HCT116 (cell line): ENCODE data around the gene COL4A4. TPM values are rescaled to one million over a fixed set of nuclear protein-coding genes. Genes with fewer than 3 reads are reported as not detected.

Source experiments
- ATAC-seq: fragments of 200-7000 bp; cut with Tn5 transposase; 2 replicates; pipeline ENCODE4 v1.9.1; 2020; ENCODE audit warnings: mild to moderate bottlenecking, moderate library complexity
- BruUV-seq: library from RNA; stranded (reverse); fragments of 400-500 nt; replicated peaks from 2 replicates; lab custom pipeline; 2021; lab: Mats Ljungman, UMichigan
- CTCF ChIA-PET: fragments of 300-600 bp; sonication (Branson Sonifier 250); formaldehyde crosslinking; loops from one replicate; lab custom pipeline; 2021; ENCODE audit warnings: antibody characterized with exemption; lab: Charles Lee
- POLR2A ChIA-PET: fragments of 300-600, 350-600 bp; sonication (Branson Sonifier 250); formaldehyde crosslinking; loops from one replicate; lab custom pipeline; 2021; ENCODE audit warnings: antibody characterized with exemption; lab: Charles Lee
- RAD21 ChIA-PET, 2 experiments: fragments of 300-600 bp; sonication (Branson Sonifier 250); formaldehyde crosslinking; loops; one replicate each; lab custom pipeline; 2023; ENCODE audit warnings: low total read pairs in 2 of 2; ENCODE audit not compliant: uncharacterized antibody in 2 of 2, unreplicated experiment in 2 of 2, low non-redundant PET in 1 of 2; lab: Charles Lee
- DNase-seq: peaks from one replicate; pipeline ENCODE4 v3.0.0-alpha.2; 2010; ENCODE audit warnings: low read depth, low spot score
- H2AFZ ChIP-seq: fragments of 200-600 bp; shearing (Covaris generic), sonication (generic); 2 replicates; pipeline ENCODE4 v1.6.1; 2017; ENCODE audit warnings: low read depth, mixed run types, mixed read lengths, antibody characterized with exemption, low read length; ENCODE audit not compliant: poor library complexity, severe bottlenecking
- H3K27ac ChIP-seq: 2 replicates; pipeline ENCODE4 v1.5.1; 2012; ENCODE audit warnings: low read depth, low read length
- H3K27me3 ChIP-seq: fragments of 200-600 bp; sonication (generic); 2 replicates; pipeline ENCODE4 v1.6.1; 2016; ENCODE audit warnings: mixed run types, low read length, mixed read lengths; ENCODE audit not compliant: insufficient read depth
- H3K36me3 ChIP-seq, 2 experiments: fragments of 200-500 bp in 1 of 2; fragments of 200-600 bp in 1 of 2; sonication (Bioruptor generic) in 1 of 2; sonication (generic) in 1 of 2; 2 replicates each; pipeline versions ENCODE4 v1.5.1 to v1.6.1; 2014 to 2016; ENCODE audit warnings: low read length in 2 of 2, inconsistent platforms in 1 of 2, mixed read lengths in 1 of 2, mixed run types in 1 of 2; ENCODE audit not compliant: insufficient read depth in 2 of 2, control insufficient read depth in 1 of 2
- H3K4me1 ChIP-seq, 2 experiments: fragments of 200-600 bp in 1 of 2; sonication (generic) in 1 of 2; 2 replicates each; pipeline versions ENCODE4 v1.5.1 to v1.6.1; 2012 to 2017; ENCODE audit warnings: low read length in 2 of 2, inconsistent platforms in 1 of 2, mild to moderate bottlenecking in 1 of 2, mixed read lengths in 1 of 2, mixed run types in 1 of 2, moderate library complexity in 1 of 2; ENCODE audit not compliant: insufficient read depth in 2 of 2, control insufficient read depth in 1 of 2
- H3K4me2 ChIP-seq: fragments of 200-600 bp; sonication (generic); 2 replicates; pipeline ENCODE4 v1.6.1; 2017; ENCODE audit warnings: mixed run types, low read length, mixed read lengths
- H3K4me3 ChIP-seq, 2 experiments: fragments of 200-600 bp in 1 of 2; sonication (generic) in 1 of 2; replicated peaks in 1 of 2; 2 replicates each; pipeline ENCODE4 v1.5.1; 2011 to 2016; ENCODE audit warnings: low read length in 2 of 2, control low read depth in 1 of 2, low read depth in 1 of 2, mild to moderate bottlenecking in 1 of 2, mixed read lengths in 1 of 2, mixed run types in 1 of 2
- H3K79me2 ChIP-seq: fragments of 200-600 bp; sonication (generic); 2 replicates; pipeline ENCODE4 v1.6.1; 2017; ENCODE audit warnings: mild to moderate bottlenecking, mixed run types, low read length, moderate library complexity, mixed read lengths; ENCODE audit not compliant: insufficient read depth
- H3K9ac ChIP-seq: fragments of 200-600 bp; sonication (generic); 2 replicates; pipeline ENCODE4 v1.6.1; 2016; ENCODE audit warnings: low read length, mixed read lengths
- H3K9me2 ChIP-seq: fragments of 200-600 bp; sonication (generic), shearing (Covaris generic); 2 replicates; pipeline ENCODE4 v1.6.1; 2017; ENCODE audit warnings: mixed run types, mild to moderate bottlenecking, moderate library complexity; ENCODE audit not compliant: insufficient read depth
- H3K9me3 ChIP-seq, 2 experiments: fragments of 200-500 bp in 1 of 2; fragments of 200-600 bp in 1 of 2; sonication (Bioruptor generic) in 1 of 2; sonication (generic) in 1 of 2; 2 replicates each; pipeline ENCODE4 v1.6.1; 2014 to 2017; ENCODE audit warnings: low read length in 2 of 2, mixed read lengths in 2 of 2, inconsistent platforms in 1 of 2, low read depth in 1 of 2, mild to moderate bottlenecking in 1 of 2, mixed run types in 1 of 2, moderate library complexity in 1 of 2; ENCODE audit not compliant: control insufficient read depth in 1 of 2, insufficient read depth in 1 of 2
- H4K20me1 ChIP-seq: fragments of 200-600 bp; sonication (generic), shearing (Covaris generic); 2 replicates; pipeline ENCODE4 v1.6.1; 2017; ENCODE audit warnings: mixed run types, mild to moderate bottlenecking, moderate library complexity; ENCODE audit not compliant: insufficient read depth
- ATF3 ChIP-seq: IDR thresholded peaks from 2 replicates; pipeline ENCODE4 v1.6.1; 2012
- CBX3 ChIP-seq: IDR thresholded peaks from 2 replicates; pipeline ENCODE4 v1.6.1; 2012; ENCODE audit warnings: low read depth
- CEBPB ChIP-seq: IDR thresholded peaks from 2 replicates; pipeline ENCODE4 v1.6.1; 2012; ENCODE audit warnings: low read depth
- EZH2 ChIP-seq: fragments of 200-600 bp; sonication (generic); IDR thresholded peaks from 2 replicates; pipeline ENCODE4 v1.6.1; 2017; ENCODE audit warnings: antibody characterized with exemption, mixed run types
- EZH2phosphoT487 ChIP-seq: fragments of 200-600 bp; IDR thresholded peaks from 2 replicates; pipeline ENCODE4 v1.6.1; 2018; ENCODE audit warnings: antibody characterized with exemption, borderline replicate concordance
- FOSL1 ChIP-seq: IDR thresholded peaks from 2 replicates; pipeline ENCODE4 v1.6.1; 2012; ENCODE audit warnings: low read depth
- JUND ChIP-seq: IDR thresholded peaks from 2 replicates; pipeline ENCODE4 v1.6.1; 2012
- MAX ChIP-seq: IDR thresholded peaks from 2 replicates; pipeline ENCODE4 v1.6.1; 2012
- POLR2A ChIP-seq: IDR thresholded peaks from 2 replicates; pipeline ENCODE4 v1.7.0; 2011; ENCODE audit warnings: borderline replicate concordance; ENCODE audit not compliant: insufficient read depth, insufficient read length; ENCODE audit errors: extremely low read depth
- POLR2AphosphoS5 ChIP-seq: IDR thresholded peaks from 2 replicates; pipeline ENCODE4 v1.6.1; 2011; ENCODE audit warnings: mild to moderate bottlenecking, low read depth, low read length, moderate library complexity
- RAD21 ChIP-seq: IDR thresholded peaks from 2 replicates; pipeline ENCODE4 v1.6.1; 2012; ENCODE audit warnings: low read depth, mild to moderate bottlenecking
- REST ChIP-seq: IDR thresholded peaks from 2 replicates; pipeline ENCODE4 v1.6.1; 2012; ENCODE audit warnings: low read depth
- SIN3A ChIP-seq: IDR thresholded peaks from 2 replicates; pipeline ENCODE4 v1.6.1; 2012; ENCODE audit warnings: low read depth
- SP1 ChIP-seq: IDR thresholded peaks from 2 replicates; pipeline ENCODE4 v1.6.1; 2012; ENCODE audit warnings: low read depth
- TCF7L2 ChIP-seq: IDR thresholded peaks from 2 replicates; pipeline ENCODE4 v1.7.0; 2011; ENCODE audit warnings: borderline replicate concordance, inconsistent platforms; ENCODE audit not compliant: insufficient read depth, insufficient read length; ENCODE audit errors: extremely low read depth
- ZFX ChIP-seq: fragments of 450-650 bp; IDR thresholded peaks from 2 replicates; pipeline ENCODE4 v1.6.1; 2017
- ZNF274 ChIP-seq: fragments of 200-500 bp; sonication (Bioruptor generic); IDR thresholded peaks from 2 replicates; pipeline ENCODE4 v1.6.1; 2014; ENCODE audit warnings: mild to moderate bottlenecking, low read depth, low read length, inconsistent platforms
- intact Hi-C: fragments of 100-400 bp; cut with micrococcal nuclease; formaldehyde crosslinking; loops from 2 replicates; pipeline ENCODE4 v1.10.0; 2022
- total RNA-seq: library from RNA; stranded (reverse); gene quantifications from one replicate; pipeline ENCODE4 v1.2.1, GENCODE V29; 2021; ENCODE audit not compliant: unreplicated experiment
- TF ChIP-seq, protein P1 (sequence below), 3 experiments: fragments of 200-600 bp in 1 of 3; sonication (generic) in 1 of 3; IDR thresholded peaks in 2 of 3; conservative IDR thresholded peaks in 1 of 3; 2 replicates each; pipeline ENCODE4 v1.5.1; 2012 to 2017; ENCODE audit warnings: low read depth in 2 of 3, low read length in 2 of 3, antibody characterized with exemption in 1 of 3, borderline replicate concordance in 1 of 3, control low read depth in 1 of 3, mild to moderate bottlenecking in 1 of 3, mixed read lengths in 1 of 3, mixed run types in 1 of 3, moderate library complexity in 1 of 3; ENCODE audit not compliant: insufficient read depth in 1 of 3
- TF ChIP-seq, protein P2 (sequence below): IDR thresholded peaks from 2 replicates; pipeline ENCODE4 v1.6.1; 2011; ENCODE audit warnings: mild to moderate bottlenecking, low read length, moderate library complexity; ENCODE audit not compliant: insufficient replicate concordance; ENCODE audit errors: extremely low read depth

COL4A4 gene
- total RNA-seq, 1 experiment from 2014 or later: 5.9 TPM

DNA sequence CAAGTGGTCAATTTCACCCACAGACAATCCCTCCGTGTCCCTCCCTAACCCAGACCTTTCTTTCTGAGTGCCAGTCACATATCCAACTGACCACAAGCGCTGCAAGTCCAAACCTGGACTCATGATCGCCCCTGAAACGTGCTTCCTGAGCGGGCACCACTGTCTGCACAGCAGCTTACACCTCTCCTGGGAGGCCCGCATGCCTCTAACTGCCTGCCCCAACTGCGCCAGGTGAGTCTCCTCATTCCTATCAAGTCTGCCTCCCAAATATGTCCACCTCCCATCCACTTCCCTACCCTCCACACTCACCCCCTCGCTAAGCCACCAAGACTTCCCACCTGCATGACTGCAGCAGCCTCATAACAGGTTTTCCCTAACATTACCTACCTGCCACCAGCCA, 33.4 kb downstream of the COL4A4 start:
- Histone ChIP-seq H3K9me3 (no peaks in the 10 kb centered on the region), H3K9me2 (no peaks in the 10 kb centered on the region), H4K20me1 (no peaks in the 10 kb centered on the region), H2AFZ (no peak overlapping the region), H3K9ac (no peak overlapping the region), H3K36me3 (no peaks in the 10 kb centered on the region), H3K27ac (no peak overlapping the region), H3K4me1 (no peaks in the 10 kb centered on the region), H3K79me2 (no peaks in the 10 kb centered on the region), H3K4me2 (no peak overlapping the region), H3K27me3 (no peaks in the 10 kb centered on the region), H3K4me3 (no peak overlapping the region)
- TF ChIP-seq SP1 (no peak), POLR2A (no peak), CEBPB (no peak), REST (no peak), MAX (no peak), ZFX (no peak), TCF7L2 (no peak), SIN3A (no peak), CBX3 (no peak), JUND (no peak), POLR2AphosphoS5 (no peak), ATF3 (no peak), ZNF274 (no peak), RAD21 (no peak), EZH2 (no peak), EZH2phosphoT487 (no peak), FOSL1 (no peak)
- TF ChIP-seq, protein P1, sequence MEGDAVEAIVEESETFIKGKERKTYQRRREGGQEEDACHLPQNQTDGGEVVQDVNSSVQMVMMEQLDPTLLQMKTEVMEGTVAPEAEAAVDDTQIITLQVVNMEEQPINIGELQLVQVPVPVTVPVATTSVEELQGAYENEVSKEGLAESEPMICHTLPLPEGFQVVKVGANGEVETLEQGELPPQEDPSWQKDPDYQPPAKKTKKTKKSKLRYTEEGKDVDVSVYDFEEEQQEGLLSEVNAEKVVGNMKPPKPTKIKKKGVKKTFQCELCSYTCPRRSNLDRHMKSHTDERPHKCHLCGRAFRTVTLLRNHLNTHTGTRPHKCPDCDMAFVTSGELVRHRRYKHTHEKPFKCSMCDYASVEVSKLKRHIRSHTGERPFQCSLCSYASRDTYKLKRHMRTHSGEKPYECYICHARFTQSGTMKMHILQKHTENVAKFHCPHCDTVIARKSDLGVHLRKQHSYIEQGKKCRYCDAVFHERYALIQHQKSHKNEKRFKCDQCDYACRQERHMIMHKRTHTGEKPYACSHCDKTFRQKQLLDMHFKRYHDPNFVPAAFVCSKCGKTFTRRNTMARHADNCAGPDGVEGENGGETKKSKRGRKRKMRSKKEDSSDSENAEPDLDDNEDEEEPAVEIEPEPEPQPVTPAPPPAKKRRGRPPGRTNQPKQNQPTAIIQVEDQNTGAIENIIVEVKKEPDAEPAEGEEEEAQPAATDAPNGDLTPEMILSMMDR (IDR thresholded peaks at IDR 0.05 in 2 of 3, conservative IDR thresholded peaks at IDR 0.05 in 1 of 3; ENCODE audit: borderline replicate concordance in 1 of 3, insufficient read depth in 1 of 3, low read depth in 2 of 3, low read length in 2 of 3): no peak
- TF ChIP-seq, protein P2, sequence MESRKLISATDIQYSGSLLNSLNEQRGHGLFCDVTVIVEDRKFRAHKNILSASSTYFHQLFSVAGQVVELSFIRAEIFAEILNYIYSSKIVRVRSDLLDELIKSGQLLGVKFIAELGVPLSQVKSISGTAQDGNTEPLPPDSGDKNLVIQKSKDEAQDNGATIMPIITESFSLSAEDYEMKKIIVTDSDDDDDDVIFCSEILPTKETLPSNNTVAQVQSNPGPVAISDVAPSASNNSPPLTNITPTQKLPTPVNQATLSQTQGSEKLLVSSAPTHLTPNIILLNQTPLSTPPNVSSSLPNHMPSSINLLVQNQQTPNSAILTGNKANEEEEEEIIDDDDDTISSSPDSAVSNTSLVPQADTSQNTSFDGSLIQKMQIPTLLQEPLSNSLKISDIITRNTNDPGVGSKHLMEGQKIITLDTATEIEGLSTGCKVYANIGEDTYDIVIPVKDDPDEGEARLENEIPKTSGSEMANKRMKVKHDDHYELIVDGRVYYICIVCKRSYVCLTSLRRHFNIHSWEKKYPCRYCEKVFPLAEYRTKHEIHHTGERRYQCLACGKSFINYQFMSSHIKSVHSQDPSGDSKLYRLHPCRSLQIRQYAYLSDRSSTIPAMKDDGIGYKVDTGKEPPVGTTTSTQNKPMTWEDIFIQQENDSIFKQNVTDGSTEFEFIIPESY: no peak
- BruUV-seq: no TSS peak
- intact Hi-C loops: loop anchor here (1.0 to 10.0 kb wide), 3 partner anchors 108 to 636 kb away; no protein-coding TSS in a partner anchor
- no peak for DNase-seq
- ChIA-PET POLR2A (interaction anchor here (1.0 kb wide), 1 partner anchor 103 kb away, joined by 3 read pairs; no protein-coding TSS in a partner anchor), RAD21 (interaction anchor here (1.0 kb wide), 2 partner anchors 108 kb away, joined by 3 to 4 read pairs; no protein-coding TSS in a partner anchor), CTCF (interaction anchor here (2.3 to 5.6 kb wide), 2 partner anchors 107 to 635 kb away, joined by 11 to 75 read pairs; no protein-coding TSS in a partner anchor)
- ATAC-seq: no peak
